H9 (cell line): Measurements from ENCODE around the gene SGCD. TPM values are rescaled to one million over a fixed set of nuclear protein-coding genes. Genes with fewer than 3 reads are reported as not detected.

Experiments used
- DNase-seq: peaks from one replicate; pipeline ENCODE4 v3.0.0-alpha.2; 2017
- H2AFZ ChIP-seq: one replicate; pipeline ENCODE4 v1.6.1; 2013; ENCODE audit warnings: mild to moderate bottlenecking, low read length, control low read depth, moderate library complexity
- H2AK5ac ChIP-seq: 2 replicates; pipeline ENCODE4 v1.6.1; 2013; ENCODE audit warnings: low read length, control low read depth, mixed read lengths; ENCODE audit not compliant: insufficient read length
- H2BK120ac ChIP-seq: one replicate; pipeline ENCODE4 v1.6.1; 2013; ENCODE audit warnings: low read depth, mild to moderate bottlenecking, low read length, control low read depth, inconsistent platforms; ENCODE audit not compliant: poor library complexity, severe bottlenecking
- H2BK12ac ChIP-seq: 2 replicates; pipeline ENCODE4 v1.6.1; 2013; ENCODE audit warnings: low read length, control low read depth, mixed read lengths, low read depth; ENCODE audit not compliant: insufficient read length
- H2BK15ac ChIP-seq: 2 replicates; pipeline ENCODE4 v1.6.1; 2013; ENCODE audit warnings: low read depth, low read length, control low read depth
- H2BK20ac ChIP-seq: one replicate; pipeline ENCODE4 v1.6.1; 2013; ENCODE audit warnings: low read depth, mild to moderate bottlenecking, low read length, control low read depth, inconsistent platforms; ENCODE audit not compliant: poor library complexity, severe bottlenecking
- H2BK5ac ChIP-seq: 2 replicates; pipeline ENCODE4 v1.6.1; 2013; ENCODE audit warnings: low read length, control low read depth, mixed read lengths; ENCODE audit not compliant: insufficient read length
- H3K14ac ChIP-seq: 2 replicates; pipeline ENCODE4 v1.6.1; 2013; ENCODE audit warnings: low read length, control low read depth; ENCODE audit not compliant: insufficient read depth
- H3K18ac ChIP-seq: 2 replicates; pipeline ENCODE4 v1.6.1; 2013; ENCODE audit warnings: low read depth, mild to moderate bottlenecking, mixed read lengths, low read length, control low read depth; ENCODE audit not compliant: insufficient read length
- H3K23ac ChIP-seq: 2 replicates; pipeline ENCODE4 v1.6.1; 2013; ENCODE audit warnings: low read length, control low read depth, mixed read lengths, low read depth; ENCODE audit not compliant: insufficient read length
- H3K23me2 ChIP-seq: 2 replicates; pipeline ENCODE4 v1.6.1; 2013; ENCODE audit warnings: low read depth, mild to moderate bottlenecking, mixed read lengths, low read length, control low read depth; ENCODE audit not compliant: insufficient read length, poor library complexity, severe bottlenecking
- H3K27ac ChIP-seq: 2 replicates; pipeline ENCODE4 v1.5.1; 2013; ENCODE audit warnings: low read length, control low read depth, mixed read lengths, low read depth; ENCODE audit not compliant: insufficient read length
- H3K27me3 ChIP-seq: 2 replicates; pipeline ENCODE4 v1.6.1; 2013; ENCODE audit warnings: low read length, control low read depth, inconsistent platforms; ENCODE audit not compliant: insufficient read depth
- H3K4ac ChIP-seq: 2 replicates; pipeline ENCODE4 v1.6.1; 2013; ENCODE audit warnings: low read depth, mild to moderate bottlenecking, control low read depth, inconsistent platforms, low read length, moderate library complexity
- H3K4me1 ChIP-seq: 2 replicates; pipeline ENCODE4 v1.6.1; 2013; ENCODE audit warnings: low read length, control low read depth, inconsistent platforms; ENCODE audit not compliant: insufficient read depth
- H3K4me2 ChIP-seq: 2 replicates; pipeline ENCODE4 v1.6.1; 2013; ENCODE audit warnings: low read length, control low read depth, mixed read lengths; ENCODE audit not compliant: insufficient read length, insufficient read depth
- H3K56ac ChIP-seq: 2 replicates; pipeline ENCODE4 v1.6.1; 2013; ENCODE audit warnings: low read depth, mild to moderate bottlenecking, mixed read lengths, low read length, control low read depth; ENCODE audit not compliant: insufficient read length
- H3K79me1 ChIP-seq: 2 replicates; pipeline ENCODE4 v1.6.1; 2013; ENCODE audit warnings: low read depth, mild to moderate bottlenecking, moderate library complexity, low read length, control low read depth, inconsistent platforms; ENCODE audit not compliant: insufficient read depth, poor library complexity, severe bottlenecking
- H3K79me2 ChIP-seq: 2 replicates; pipeline ENCODE4 v1.6.1; 2013; ENCODE audit warnings: low read length, control low read depth, inconsistent platforms; ENCODE audit not compliant: insufficient read depth
- H3K9ac ChIP-seq: 2 replicates; pipeline ENCODE4 v1.6.1; 2013; ENCODE audit warnings: low read length, control low read depth, mixed read lengths; ENCODE audit not compliant: insufficient read length; ENCODE audit errors: extremely low read depth
- H3K9me3 ChIP-seq: one replicate; pipeline ENCODE4 v1.6.1; 2013; ENCODE audit warnings: low read depth, low read length, inconsistent platforms; ENCODE audit not compliant: control insufficient read depth
- H3T11ph ChIP-seq: one replicate; pipeline ENCODE4 v1.6.1; 2013; ENCODE audit warnings: mild to moderate bottlenecking, low read length, control low read depth, inconsistent platforms
- H4K20me1 ChIP-seq: one replicate; pipeline ENCODE4 v1.6.1; 2013; ENCODE audit not compliant: control insufficient read depth, insufficient read length, insufficient read depth
- H4K5ac ChIP-seq: 2 replicates; pipeline ENCODE4 v1.6.1; 2013; ENCODE audit warnings: low read depth, mild to moderate bottlenecking, mixed read lengths, low read length, control low read depth; ENCODE audit not compliant: insufficient read length
- H4K8ac ChIP-seq: replicated peaks from 2 replicates; pipeline ENCODE4 v1.6.1; 2013; ENCODE audit warnings: low read length, control low read depth, mixed read lengths, low read depth; ENCODE audit not compliant: insufficient read length
- H4K91ac ChIP-seq: 2 replicates; pipeline ENCODE4 v1.6.1; 2013; ENCODE audit warnings: low read depth, mild to moderate bottlenecking, moderate library complexity, mixed read lengths, low read length, control low read depth; ENCODE audit not compliant: insufficient read length
- H3K27ac Mint-ChIP-seq, 3 experiments: 2 replicates in 2 of 3; 3 replicates in 1 of 3; pipeline ENCODE4 v1.8.0; 2020 to 2021; ENCODE audit warnings: mixed read lengths in 3 of 3, mild to moderate bottlenecking in 1 of 3, moderate library complexity in 1 of 3
- H3K27me3 Mint-ChIP-seq: 2 replicates; pipeline ENCODE4 v1.8.0; 2021; ENCODE audit warnings: low read depth, mild to moderate bottlenecking, moderate library complexity, mixed read lengths
- H3K36me3 Mint-ChIP-seq, 3 experiments: 2 replicates in 2 of 3; 3 replicates in 1 of 3; pipeline ENCODE4 v1.8.0; 2020 to 2021; ENCODE audit warnings: low read depth in 3 of 3, mixed read lengths in 3 of 3; ENCODE audit not compliant: insufficient read depth in 1 of 3
- H3K4me1 Mint-ChIP-seq, 2 experiments: 2 replicates each; pipeline ENCODE4 v1.8.0; 2020; ENCODE audit warnings: mixed read lengths in 2 of 2
- H3K4me3 Mint-ChIP-seq, 2 experiments: 2 replicates in 1 of 2; 3 replicates in 1 of 2; pipeline ENCODE4 v1.8.0; 2020 to 2021; ENCODE audit warnings: mild to moderate bottlenecking in 2 of 2, mixed read lengths in 2 of 2, moderate library complexity in 1 of 2
- H3K9me3 Mint-ChIP-seq, 2 experiments: 2 replicates in 1 of 2; 3 replicates in 1 of 2; pipeline ENCODE4 v1.8.0; 2020; ENCODE audit warnings: mild to moderate bottlenecking in 2 of 2, mixed read lengths in 2 of 2, moderate library complexity in 1 of 2
- WGBS: extraction: QIAGEN DNeasy Blood & Tissue Kit; methylation state at CpG from one replicate; pipeline ENCODE4 v1.1.7; 2013; ENCODE audit warnings: missing lambda C conversion rate, low lambda C conversion rate, mixed read lengths; ENCODE audit not compliant: insufficient read length; ENCODE audit errors: extremely low coverage; 5-methylcytosine and 5-hydroxymethylcytosine counted together
- total RNA-seq: library from RNA; stranded (reverse); gene quantifications from 2 replicates; pipeline ENCODE4 v1.2.1, GENCODE V29; 2021
- TF ChIP-seq, protein P1 (sequence below): fragments of 200-600 bp; sonication (generic); conservative IDR thresholded peaks from 3 replicates; pipeline ENCODE4 v1.8.0; 2021; ENCODE audit warnings: antibody characterized with exemption, mild to moderate bottlenecking

SGCD gene
- total RNA-seq, 1 experiment from 2014 or later = 0.11 TPM

DNA sequence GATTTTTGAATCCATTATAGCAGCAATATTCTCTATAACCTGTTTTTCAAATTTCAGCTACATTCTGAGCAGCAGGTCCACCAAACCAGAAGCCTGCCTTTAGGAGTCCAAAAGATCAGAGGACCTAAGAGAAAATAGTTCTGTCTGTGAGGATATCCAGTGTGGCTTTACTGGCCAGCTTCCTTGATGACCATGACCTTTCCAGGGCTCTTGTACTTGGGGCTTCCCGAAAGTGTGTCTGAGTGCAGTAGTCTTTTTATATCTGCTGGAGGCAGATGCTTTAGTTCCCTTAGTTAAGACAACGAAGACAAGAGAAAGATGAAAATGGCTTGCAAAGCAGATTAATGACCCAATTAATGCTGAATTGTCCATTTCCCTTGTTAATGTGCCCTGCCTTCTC is 72.4 kb downstream of the SGCD start:
- H3K4me3 Mint-ChIP-seq = no peak overlapping the region
- WGBS = no CpG with 5 or more reads among the region's 2 CpGs

More for the DNA sequence above, 72.4 kb downstream of the SGCD start:
- no peak overlapping the region for H2BK20ac ChIP-seq
- H3K23me2 ChIP-seq = no peaks in the 10 kb centered on the region
- no peak overlapping the region for H3T11ph ChIP-seq
- H4K91ac ChIP-seq = no peak overlapping the region
- H3K18ac ChIP-seq = no peak overlapping the region
- H3K23ac ChIP-seq = no peak overlapping the region
- Mint-ChIP-seq H3K27ac (no peak overlapping the region), H3K9me3 (no peaks in the 10 kb centered on the region), H3K36me3 (no peaks in the 10 kb centered on the region), H3K4me1 (peaks cover 3 to 6% of the 10 kb centered on the region in 2 experiments; a peak in 1 of 4 replicates), H3K27me3 (no peaks in the 10 kb centered on the region)
- no peak overlapping the region for H3K4ac ChIP-seq
- TF ChIP-seq, protein P1, sequence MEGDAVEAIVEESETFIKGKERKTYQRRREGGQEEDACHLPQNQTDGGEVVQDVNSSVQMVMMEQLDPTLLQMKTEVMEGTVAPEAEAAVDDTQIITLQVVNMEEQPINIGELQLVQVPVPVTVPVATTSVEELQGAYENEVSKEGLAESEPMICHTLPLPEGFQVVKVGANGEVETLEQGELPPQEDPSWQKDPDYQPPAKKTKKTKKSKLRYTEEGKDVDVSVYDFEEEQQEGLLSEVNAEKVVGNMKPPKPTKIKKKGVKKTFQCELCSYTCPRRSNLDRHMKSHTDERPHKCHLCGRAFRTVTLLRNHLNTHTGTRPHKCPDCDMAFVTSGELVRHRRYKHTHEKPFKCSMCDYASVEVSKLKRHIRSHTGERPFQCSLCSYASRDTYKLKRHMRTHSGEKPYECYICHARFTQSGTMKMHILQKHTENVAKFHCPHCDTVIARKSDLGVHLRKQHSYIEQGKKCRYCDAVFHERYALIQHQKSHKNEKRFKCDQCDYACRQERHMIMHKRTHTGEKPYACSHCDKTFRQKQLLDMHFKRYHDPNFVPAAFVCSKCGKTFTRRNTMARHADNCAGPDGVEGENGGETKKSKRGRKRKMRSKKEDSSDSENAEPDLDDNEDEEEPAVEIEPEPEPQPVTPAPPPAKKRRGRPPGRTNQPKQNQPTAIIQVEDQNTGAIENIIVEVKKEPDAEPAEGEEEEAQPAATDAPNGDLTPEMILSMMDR = no peak
- no peak overlapping the region for H2AK5ac ChIP-seq
- no peaks in the 10 kb centered on the region for H3K79me1 ChIP-seq
- no peak overlapping the region for H3K9ac ChIP-seq
- no peaks in the 10 kb centered on the region for H3K79me2 ChIP-seq
- no peak overlapping the region for H2BK120ac ChIP-seq
- H3K4me2 ChIP-seq = no peak overlapping the region
- DNase-seq = no peak
- H3K56ac ChIP-seq = no peak overlapping the region
- no peak overlapping the region for H4K5ac ChIP-seq
- no peak overlapping the region for H2BK12ac ChIP-seq
- H3K14ac ChIP-seq = no peak overlapping the region
- H2AFZ ChIP-seq = no peak overlapping the region
- no peak overlapping the region for H4K8ac ChIP-seq
- no peak overlapping the region for H2BK5ac ChIP-seq
- H4K20me1 ChIP-seq = no peaks in the 10 kb centered on the region
- no peaks in the 10 kb centered on the region for H3K27me3 ChIP-seq
- no peaks in the 10 kb centered on the region for H3K4me1 ChIP-seq
- no peak overlapping the region for H3K27ac ChIP-seq
- H2BK15ac ChIP-seq = no peak overlapping the region
- no peaks in the 10 kb centered on the region for H3K9me3 ChIP-seq
